Measurements from ENCODE around the gene SLC24A3.

SLC24A3 gene

DNA sequence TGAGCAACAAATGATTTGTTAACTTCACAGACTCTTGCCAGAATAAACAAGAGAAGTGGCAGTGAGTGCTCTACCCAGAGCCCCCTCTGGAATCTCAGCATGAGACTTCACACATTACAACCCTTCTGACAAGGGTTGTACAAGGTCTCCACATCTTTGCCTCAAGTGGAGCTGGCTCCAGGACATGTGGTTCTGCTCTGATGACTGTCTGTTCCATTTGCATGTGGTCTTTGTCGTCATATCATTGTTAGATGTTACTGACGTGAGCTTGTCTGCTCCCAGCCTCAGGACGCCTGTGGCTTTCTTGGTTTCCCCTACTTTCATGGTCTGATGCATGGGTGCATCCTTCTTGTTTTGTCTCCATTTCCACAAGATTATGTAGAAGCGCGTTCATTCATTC lies 115.0 kb downstream of the SLC24A3 start:
- WGBS (ENCODE audit: extremely low coverage, insufficient coverage, insufficient read length), result no CpG with 5 or more reads among the region's 5 CpGs
- Histone ChIP-seq H2AK5ac (ENCODE audit: low read length) (no peak overlapping the region), H4K12ac (ENCODE audit: low read depth, low read length) (no peak overlapping the region), H3K4ac (ENCODE audit: low read depth, low read length) (no peak overlapping the region), H3K36me3 (ENCODE audit: control insufficient read depth in 1 of 2, insufficient read depth in 2 of 2, low read length in 2 of 2) (no peaks in the 10 kb centered on the region), H3K9me3 (ENCODE audit: insufficient read depth, low read depth, low read length) (no peaks in the 10 kb centered on the region), H3K18ac (ENCODE audit: low read length) (no peak overlapping the region), H2BK5ac (ENCODE audit: low read depth, low read length, poor library complexity) (no peak overlapping the region), H3K23ac (ENCODE audit: low read length) (no peak overlapping the region), H2BK120ac (ENCODE audit: insufficient read depth, low read length, poor library complexity) (no peak overlapping the region), H2AFZ (ENCODE audit: insufficient read depth, low read length, poor library complexity) (no peak overlapping the region), H3K14ac (ENCODE audit: low read length) (no peak overlapping the region), H3K79me2 (ENCODE audit: control insufficient read depth, insufficient read depth, low read length, poor library complexity) (no peaks in the 10 kb centered on the region), H3K27me3 (ENCODE audit: insufficient read depth, low read length) (peaks cover 3% of the 10 kb centered on the region), H3K4me1 (ENCODE audit: control insufficient read depth in 1 of 2, insufficient read depth in 2 of 2, low read length in 2 of 2) (no peaks in the 10 kb centered on the region), H3K27ac (ENCODE audit: low read depth, low read length) (no peak overlapping the region), H4K8ac (ENCODE audit: low read depth, low read length) (no peak overlapping the region), H3K4me2 (ENCODE audit: low read length) (no peak overlapping the region), H2BK12ac (ENCODE audit: low read length) (no peak overlapping the region), H3K79me1 (ENCODE audit: low read length) (no peaks in the 10 kb centered on the region), H3K9ac (ENCODE audit: low read length) (no peak overlapping the region), H4K91ac (ENCODE audit: low read depth, low read length) (no peak overlapping the region), H3K4me3 (ENCODE audit: low read depth, low read length) (no peak overlapping the region)
- DNase-seq, result no peak

DNA sequence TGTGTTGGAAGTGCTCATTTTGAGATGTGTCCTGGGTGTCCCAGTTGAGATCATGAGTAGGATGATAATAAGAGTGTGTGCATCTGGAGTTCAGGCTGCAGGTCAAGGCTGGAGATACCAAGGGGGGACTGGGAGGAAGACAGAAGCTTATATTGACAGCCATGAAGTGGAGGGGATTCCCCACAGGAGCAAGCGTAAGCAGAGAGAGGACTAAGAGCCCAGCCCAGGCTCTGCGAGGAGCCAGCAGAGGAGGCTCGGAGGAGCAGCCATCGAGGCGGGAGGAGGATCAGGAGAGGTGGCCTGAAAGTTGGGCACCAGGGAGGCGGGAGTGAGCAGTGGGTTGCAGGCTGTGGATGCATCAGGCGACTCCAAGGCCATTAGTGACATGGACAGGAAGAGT lies 116.2 kb downstream of the SLC24A3 start:
- Histone ChIP-seq H3K4me3 (ENCODE audit: low read depth, low read length) (no peak overlapping the region), H2AK5ac (ENCODE audit: low read length) (no peak overlapping the region), H3K18ac (ENCODE audit: low read length) (no peak overlapping the region), H3K14ac (ENCODE audit: low read length) (no peak overlapping the region), H4K91ac (ENCODE audit: low read depth, low read length) (no peak overlapping the region), H2BK5ac (ENCODE audit: low read depth, low read length, poor library complexity) (no peak overlapping the region), H2BK12ac (ENCODE audit: low read length) (no peak overlapping the region), H4K12ac (ENCODE audit: low read depth, low read length) (no peak overlapping the region), H3K79me2 (ENCODE audit: control insufficient read depth, insufficient read depth, low read length, poor library complexity) (no peaks in the 10 kb centered on the region), H3K9ac (ENCODE audit: low read length) (no peak overlapping the region), H3K23ac (ENCODE audit: low read length) (no peak overlapping the region), H3K36me3 (ENCODE audit: control insufficient read depth in 1 of 2, insufficient read depth in 2 of 2, low read length in 2 of 2) (no peaks in the 10 kb centered on the region), H3K9me3 (ENCODE audit: insufficient read depth, low read depth, low read length) (no peaks in the 10 kb centered on the region), H3K4ac (ENCODE audit: low read depth, low read length) (no peak overlapping the region), H3K79me1 (ENCODE audit: low read length) (no peaks in the 10 kb centered on the region), H3K4me2 (ENCODE audit: low read length) (no peak overlapping the region), H2AFZ (ENCODE audit: insufficient read depth, low read length, poor library complexity) (no peak overlapping the region), H3K4me1 (ENCODE audit: control insufficient read depth in 1 of 2, insufficient read depth in 2 of 2, low read length in 2 of 2) (no peaks in the 10 kb centered on the region), H3K27ac (ENCODE audit: low read depth, low read length) (no peak overlapping the region), H4K8ac (ENCODE audit: low read depth, low read length) (no peak overlapping the region), H3K27me3 (ENCODE audit: insufficient read depth, low read length) (peaks cover 3% of the 10 kb centered on the region), H2BK120ac (ENCODE audit: insufficient read depth, low read length, poor library complexity) (no peak overlapping the region)
- WGBS (ENCODE audit: extremely low coverage, insufficient coverage, insufficient read length), result no CpG with 5 or more reads among the region's 7 CpGs
- no peak for DNase-seq

DNA sequence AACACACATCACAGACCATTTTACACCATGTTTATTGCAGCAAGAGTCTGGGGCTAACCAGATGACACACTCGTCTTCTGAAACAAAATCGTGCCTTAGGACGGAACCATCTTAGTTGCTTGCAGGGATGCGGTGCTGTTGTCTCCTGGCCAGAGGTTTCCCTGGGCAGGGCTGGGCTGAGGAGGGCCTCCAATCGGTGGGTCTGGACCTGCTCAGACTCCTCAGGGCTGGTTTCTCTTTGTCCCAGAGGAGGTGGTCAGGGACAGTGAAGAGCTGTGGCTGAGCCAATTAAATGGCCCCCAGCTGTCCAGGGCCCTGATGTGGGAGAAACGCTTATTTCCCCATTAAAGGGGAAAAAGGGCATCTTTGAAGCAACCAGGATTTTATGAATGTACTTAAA lies 117.6 kb downstream of the SLC24A3 start:
- no peak overlapping the region for H3K27ac ChIP-seq (ENCODE audit: low read depth, low read length)
- no peak overlapping the region for H3K9ac ChIP-seq (ENCODE audit: low read length)
- H3K14ac ChIP-seq (ENCODE audit: low read length), result no peak overlapping the region
- no peak overlapping the region for H2BK120ac ChIP-seq (ENCODE audit: insufficient read depth, low read length, poor library complexity)
- no peaks in the 10 kb centered on the region for H3K79me2 ChIP-seq (ENCODE audit: control insufficient read depth, insufficient read depth, low read length, poor library complexity)
- H2AFZ ChIP-seq (ENCODE audit: insufficient read depth, low read length, poor library complexity), result no peak overlapping the region
- H3K79me1 ChIP-seq (ENCODE audit: low read length), result no peaks in the 10 kb centered on the region
- H2AK5ac ChIP-seq (ENCODE audit: low read length), result no peak overlapping the region
- H3K18ac ChIP-seq (ENCODE audit: low read length), result no peak overlapping the region
- no peak overlapping the region for H4K8ac ChIP-seq (ENCODE audit: low read depth, low read length)
- H3K4me3 ChIP-seq (ENCODE audit: low read depth, low read length), result no peak overlapping the region
- no peak overlapping the region for H2BK12ac ChIP-seq (ENCODE audit: low read length)
- H3K9me3 ChIP-seq (ENCODE audit: insufficient read depth, low read depth, low read length), result no peaks in the 10 kb centered on the region
- no peaks in the 10 kb centered on the region for H3K36me3 ChIP-seq (ENCODE audit: control insufficient read depth in 1 of 2, insufficient read depth in 2 of 2, low read length in 2 of 2)
- no CpG with 5 or more reads among the region's 6 CpGs for WGBS (ENCODE audit: extremely low coverage, insufficient coverage, insufficient read length)
- DNase-seq, result no peak
- H3K4me1 ChIP-seq (ENCODE audit: control insufficient read depth in 1 of 2, insufficient read depth in 2 of 2, low read length in 2 of 2), result no peaks in the 10 kb centered on the region
- no peak overlapping the region for H3K4ac ChIP-seq (ENCODE audit: low read depth, low read length)
- H3K4me2 ChIP-seq (ENCODE audit: low read length), result no peak overlapping the region
- H2BK5ac ChIP-seq (ENCODE audit: low read depth, low read length, poor library complexity), result no peak overlapping the region
- no peak overlapping the region for H4K12ac ChIP-seq (ENCODE audit: low read depth, low read length)
- H3K23ac ChIP-seq (ENCODE audit: low read length), result no peak overlapping the region
- peaks cover 3% of the 10 kb centered on the region for H3K27me3 ChIP-seq (ENCODE audit: insufficient read depth, low read length)
- no peak overlapping the region for H4K91ac ChIP-seq (ENCODE audit: low read depth, low read length)

DNA sequence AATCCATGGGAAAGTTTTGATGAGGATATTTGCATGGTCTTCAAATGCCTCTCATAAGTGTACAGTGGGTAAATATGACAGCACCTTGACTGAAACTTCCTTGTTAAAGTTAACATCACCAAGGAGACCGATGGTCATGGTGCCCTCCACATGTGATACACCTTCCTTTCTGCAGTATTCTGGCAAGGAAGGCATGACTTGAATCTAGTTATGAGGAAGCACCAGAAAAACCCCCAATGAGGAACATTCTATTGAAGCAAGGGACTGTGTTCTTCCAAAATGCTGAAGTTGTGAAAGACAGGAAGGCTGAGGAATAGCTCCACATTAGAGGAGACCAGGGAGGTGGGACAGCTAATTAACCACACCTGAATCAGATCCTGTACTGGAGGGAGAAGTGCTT lies 118.3 kb downstream of the SLC24A3 start:
- no peak overlapping the region for H3K14ac ChIP-seq (ENCODE audit: low read length)
- H4K91ac ChIP-seq (ENCODE audit: low read depth, low read length), result no peak overlapping the region
- H2AK5ac ChIP-seq (ENCODE audit: low read length), result no peak overlapping the region
- no peak overlapping the region for H3K9ac ChIP-seq (ENCODE audit: low read length)
- no CpG with 5 or more reads among the region's 1 CpG for WGBS (ENCODE audit: extremely low coverage, insufficient coverage, insufficient read length)
- H3K79me1 ChIP-seq (ENCODE audit: low read length), result no peaks in the 10 kb centered on the region
- H2AFZ ChIP-seq (ENCODE audit: insufficient read depth, low read length, poor library complexity), result no peak overlapping the region
- H3K4me1 ChIP-seq (ENCODE audit: control insufficient read depth in 1 of 2, insufficient read depth in 2 of 2, low read length in 2 of 2), result no peaks in the 10 kb centered on the region
- no peak overlapping the region for H3K4me2 ChIP-seq (ENCODE audit: low read length)
- H3K4me3 ChIP-seq (ENCODE audit: low read depth, low read length), result no peak overlapping the region
- H3K9me3 ChIP-seq (ENCODE audit: insufficient read depth, low read depth, low read length), result no peaks in the 10 kb centered on the region
- H3K36me3 ChIP-seq (ENCODE audit: control insufficient read depth in 1 of 2, insufficient read depth in 2 of 2, low read length in 2 of 2), result no peaks in the 10 kb centered on the region
- H2BK120ac ChIP-seq (ENCODE audit: insufficient read depth, low read length, poor library complexity), result no peak overlapping the region
- H3K23ac ChIP-seq (ENCODE audit: low read length), result no peak overlapping the region
- no peak overlapping the region for H4K8ac ChIP-seq (ENCODE audit: low read depth, low read length)
- no peak overlapping the region for H3K27ac ChIP-seq (ENCODE audit: low read depth, low read length)
- no peak overlapping the region for H2BK12ac ChIP-seq (ENCODE audit: low read length)
- peaks cover 3% of the 10 kb centered on the region for H3K27me3 ChIP-seq (ENCODE audit: insufficient read depth, low read length)
- H3K18ac ChIP-seq (ENCODE audit: low read length), result no peak overlapping the region
- no peak overlapping the region for H3K4ac ChIP-seq (ENCODE audit: low read depth, low read length)
- no peak overlapping the region for H4K12ac ChIP-seq (ENCODE audit: low read depth, low read length)
- H2BK5ac ChIP-seq (ENCODE audit: low read depth, low read length, poor library complexity), result no peak overlapping the region
- H3K79me2 ChIP-seq (ENCODE audit: control insufficient read depth, insufficient read depth, low read length, poor library complexity), result no peaks in the 10 kb centered on the region
- DNase-seq, result no peak
